ENCODE measurements around the gene GNGT1.

DNA sequence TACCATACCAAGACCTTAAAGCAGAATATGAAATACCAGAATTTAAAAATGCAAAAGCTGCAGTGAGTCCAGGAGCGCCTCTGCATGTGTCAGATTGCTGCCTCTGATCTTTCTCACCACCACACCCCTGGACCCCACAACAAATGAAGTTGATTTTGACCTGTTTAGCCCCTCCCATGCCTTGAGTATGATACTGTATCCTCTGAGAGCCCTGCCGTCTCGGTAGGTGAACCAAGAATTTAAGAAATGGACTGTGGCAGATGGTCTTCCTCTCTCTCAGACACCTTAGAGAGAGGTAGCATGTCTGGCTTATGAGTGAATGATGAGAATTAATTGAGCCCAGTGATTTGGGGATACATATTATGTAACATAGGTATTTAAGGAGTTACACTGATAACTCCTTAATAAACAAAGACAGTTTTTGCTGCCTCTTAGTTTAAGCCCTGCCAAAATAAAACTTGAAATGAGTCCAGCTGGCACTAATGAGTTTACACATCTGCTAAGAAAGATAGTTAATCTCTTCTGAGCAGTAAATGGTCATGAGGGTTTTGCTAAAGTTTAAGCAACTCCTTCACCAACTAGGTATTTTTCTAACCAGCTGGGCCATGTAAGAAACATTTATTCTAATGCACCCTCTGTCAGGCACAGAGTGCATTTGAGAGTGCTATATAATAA, 11.3 kb upstream of the GNGT1 start:
- TF ChIP-seq, protein P1, sequence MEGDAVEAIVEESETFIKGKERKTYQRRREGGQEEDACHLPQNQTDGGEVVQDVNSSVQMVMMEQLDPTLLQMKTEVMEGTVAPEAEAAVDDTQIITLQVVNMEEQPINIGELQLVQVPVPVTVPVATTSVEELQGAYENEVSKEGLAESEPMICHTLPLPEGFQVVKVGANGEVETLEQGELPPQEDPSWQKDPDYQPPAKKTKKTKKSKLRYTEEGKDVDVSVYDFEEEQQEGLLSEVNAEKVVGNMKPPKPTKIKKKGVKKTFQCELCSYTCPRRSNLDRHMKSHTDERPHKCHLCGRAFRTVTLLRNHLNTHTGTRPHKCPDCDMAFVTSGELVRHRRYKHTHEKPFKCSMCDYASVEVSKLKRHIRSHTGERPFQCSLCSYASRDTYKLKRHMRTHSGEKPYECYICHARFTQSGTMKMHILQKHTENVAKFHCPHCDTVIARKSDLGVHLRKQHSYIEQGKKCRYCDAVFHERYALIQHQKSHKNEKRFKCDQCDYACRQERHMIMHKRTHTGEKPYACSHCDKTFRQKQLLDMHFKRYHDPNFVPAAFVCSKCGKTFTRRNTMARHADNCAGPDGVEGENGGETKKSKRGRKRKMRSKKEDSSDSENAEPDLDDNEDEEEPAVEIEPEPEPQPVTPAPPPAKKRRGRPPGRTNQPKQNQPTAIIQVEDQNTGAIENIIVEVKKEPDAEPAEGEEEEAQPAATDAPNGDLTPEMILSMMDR (IDR thresholded peaks at IDR 0.05; ENCODE audit: low read depth, low read length, missing input control): no peak
- TF ChIP-seq, protein P2, sequence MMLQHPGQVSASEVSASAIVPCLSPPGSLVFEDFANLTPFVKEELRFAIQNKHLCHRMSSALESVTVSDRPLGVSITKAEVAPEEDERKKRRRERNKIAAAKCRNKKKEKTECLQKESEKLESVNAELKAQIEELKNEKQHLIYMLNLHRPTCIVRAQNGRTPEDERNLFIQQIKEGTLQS (IDR thresholded peaks at IDR 0.05): no peak
- TF ChIP-seq, protein P3, sequence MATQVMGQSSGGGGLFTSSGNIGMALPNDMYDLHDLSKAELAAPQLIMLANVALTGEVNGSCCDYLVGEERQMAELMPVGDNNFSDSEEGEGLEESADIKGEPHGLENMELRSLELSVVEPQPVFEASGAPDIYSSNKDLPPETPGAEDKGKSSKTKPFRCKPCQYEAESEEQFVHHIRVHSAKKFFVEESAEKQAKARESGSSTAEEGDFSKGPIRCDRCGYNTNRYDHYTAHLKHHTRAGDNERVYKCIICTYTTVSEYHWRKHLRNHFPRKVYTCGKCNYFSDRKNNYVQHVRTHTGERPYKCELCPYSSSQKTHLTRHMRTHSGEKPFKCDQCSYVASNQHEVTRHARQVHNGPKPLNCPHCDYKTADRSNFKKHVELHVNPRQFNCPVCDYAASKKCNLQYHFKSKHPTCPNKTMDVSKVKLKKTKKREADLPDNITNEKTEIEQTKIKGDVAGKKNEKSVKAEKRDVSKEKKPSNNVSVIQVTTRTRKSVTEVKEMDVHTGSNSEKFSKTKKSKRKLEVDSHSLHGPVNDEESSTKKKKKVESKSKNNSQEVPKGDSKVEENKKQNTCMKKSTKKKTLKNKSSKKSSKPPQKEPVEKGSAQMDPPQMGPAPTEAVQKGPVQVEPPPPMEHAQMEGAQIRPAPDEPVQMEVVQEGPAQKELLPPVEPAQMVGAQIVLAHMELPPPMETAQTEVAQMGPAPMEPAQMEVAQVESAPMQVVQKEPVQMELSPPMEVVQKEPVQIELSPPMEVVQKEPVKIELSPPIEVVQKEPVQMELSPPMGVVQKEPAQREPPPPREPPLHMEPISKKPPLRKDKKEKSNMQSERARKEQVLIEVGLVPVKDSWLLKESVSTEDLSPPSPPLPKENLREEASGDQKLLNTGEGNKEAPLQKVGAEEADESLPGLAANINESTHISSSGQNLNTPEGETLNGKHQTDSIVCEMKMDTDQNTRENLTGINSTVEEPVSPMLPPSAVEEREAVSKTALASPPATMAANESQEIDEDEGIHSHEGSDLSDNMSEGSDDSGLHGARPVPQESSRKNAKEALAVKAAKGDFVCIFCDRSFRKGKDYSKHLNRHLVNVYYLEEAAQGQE (IDR thresholded peaks at IDR 0.05): no peak

Data from liver (tissue), 3 donors.